Anterior cingulate cortex (tissue), 58 donors: ENCODE measurements around the gene PUS3.

ENCODE experiments used
- DNase-seq, 58 donors: peaks; one replicate each; lab custom pipeline; 2025; lab: John Stamatoyannopoulos, UW

PUS3 gene

GRCh38 chr11:125902927-125903710 is at the start of gene PUS3:
TSS of gene PUS3 (minus strand) at chr11:125903206. CDS start at chr11:125896284, 6,922 bp downstream.
- peak in 57 of 58 donors; percentile 36 to 93 (median 82) for DNase-seq

- no peak for DNase-seq
Observed at GRCh38 chr11:125952559-125952958, 49.6 kb upstream of the PUS3 start.

- no peak for DNase-seq
Observed at GRCh38 chr11:125951731-125952130, 48.7 kb upstream of the PUS3 start.

- no peak for DNase-seq
Observed at GRCh38 chr11:125950696-125951651, 48.0 kb upstream of the PUS3 start.

- DNase-seq, result no peak
Observed at GRCh38 chr11:125950178-125950490, 47.1 kb upstream of the PUS3 start.

GRCh38 chr11:125949271-125950177 is 46.5 kb upstream of the PUS3 start:
- DNase-seq, result no peak

- no peak for DNase-seq
Observed at GRCh38 chr11:125948278-125949051, 45.5 kb upstream of the PUS3 start.

- DNase-seq, result no peak
Observed at GRCh38 chr11:125947419-125948277, 44.6 kb upstream of the PUS3 start.

- DNase-seq, result no peak
Observed at GRCh38 chr11:125946712-125947418, 43.9 kb upstream of the PUS3 start.

GRCh38 chr11:125945797-125946520 is 43.0 kb upstream of the PUS3 start, which contains the start of gene VSIG10L2:
TSS of gene VSIG10L2 (plus strand) at chr11:125946044. CDS start at chr11:125946056, 12 bp downstream.
- DNase-seq, result no peak

- DNase-seq, result no peak
Observed at GRCh38 chr11:125945011-125945796, 42.2 kb upstream of the PUS3 start.

GRCh38 chr11:125944350-125945010 is 41.5 kb upstream of the PUS3 start:
- no peak for DNase-seq

GRCh38 chr11:125943661-125944349 is 40.8 kb upstream of the PUS3 start:
- DNase-seq, result no peak

GRCh38 chr11:125942771-125943428 is 39.9 kb upstream of the PUS3 start:
- no peak for DNase-seq
